Endothelial cell of umbilical vein (primary cell): ENCODE results near the gene PADI1.

Experiments used
- JUN ChIP-seq: IDR thresholded peaks from 2 replicates; pipeline ENCODE4 v1.6.1; 2011; ENCODE audit warnings: borderline replicate concordance, low read depth; ENCODE audit not compliant: insufficient read length, insufficient read depth
- POLR2A ChIP-seq: IDR thresholded peaks from 2 replicates; pipeline ENCODE4 v1.6.1; 2012; ENCODE audit warnings: low read depth, mild to moderate bottlenecking, control low read depth, low read length
- TF ChIP-seq, protein P1 (sequence below), 2 donors: IDR thresholded peaks; 1 replicate in 1 of 2; 2 replicates in 1 of 2; pipeline ENCODE4 v1.5.1; 2011; ENCODE audit warnings: low read length in 2 of 2, mild to moderate bottlenecking in 2 of 2, moderate library complexity in 2 of 2, control low read depth in 1 of 2, inconsistent platforms in 1 of 2, low read depth in 1 of 2; ENCODE audit not compliant: insufficient read depth in 1 of 2; ENCODE audit errors: extremely low read depth in 1 of 2
- TF ChIP-seq, protein P2 (sequence below): IDR thresholded peaks from 2 replicates; pipeline ENCODE4 v1.6.1; 2011; ENCODE audit not compliant: insufficient read depth, insufficient read length

DNA sequence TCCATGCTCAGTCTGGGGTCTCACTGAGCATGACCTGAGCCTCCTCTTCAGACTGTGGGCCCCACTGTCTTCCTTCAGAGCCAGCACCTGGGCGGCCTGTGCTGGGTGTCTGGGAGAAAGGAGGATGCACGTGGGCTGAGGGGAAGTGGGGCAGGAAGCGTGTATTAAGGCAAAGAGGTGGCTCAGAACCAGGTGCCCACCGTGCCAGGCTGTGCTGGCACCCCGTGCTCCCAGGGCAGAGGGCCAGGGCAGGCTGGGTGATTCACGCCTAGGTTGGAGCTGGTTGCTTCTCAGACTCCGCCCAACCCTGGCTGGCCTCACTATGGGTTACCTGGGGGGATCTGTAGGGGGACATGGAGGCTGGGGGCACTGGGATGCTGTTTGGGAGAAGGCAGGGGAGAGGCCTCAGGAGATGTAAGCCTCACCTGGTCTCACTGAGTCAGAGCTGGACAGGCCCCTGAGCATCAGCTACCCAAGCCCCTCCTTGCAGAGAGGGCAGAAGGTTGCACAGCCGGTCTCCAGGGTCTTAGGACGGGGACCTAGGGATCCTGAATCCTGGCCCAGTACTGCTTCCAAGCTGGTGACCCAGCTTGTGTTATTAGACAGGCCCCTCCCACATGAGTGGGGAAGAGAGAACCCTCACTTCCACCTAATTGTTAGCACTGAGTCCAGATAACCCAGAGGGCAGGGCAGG, 18.6 kb upstream of the PADI1 start:
- TF ChIP-seq POLR2A (no peak), JUN (no peak)
- TF ChIP-seq, protein P1, sequence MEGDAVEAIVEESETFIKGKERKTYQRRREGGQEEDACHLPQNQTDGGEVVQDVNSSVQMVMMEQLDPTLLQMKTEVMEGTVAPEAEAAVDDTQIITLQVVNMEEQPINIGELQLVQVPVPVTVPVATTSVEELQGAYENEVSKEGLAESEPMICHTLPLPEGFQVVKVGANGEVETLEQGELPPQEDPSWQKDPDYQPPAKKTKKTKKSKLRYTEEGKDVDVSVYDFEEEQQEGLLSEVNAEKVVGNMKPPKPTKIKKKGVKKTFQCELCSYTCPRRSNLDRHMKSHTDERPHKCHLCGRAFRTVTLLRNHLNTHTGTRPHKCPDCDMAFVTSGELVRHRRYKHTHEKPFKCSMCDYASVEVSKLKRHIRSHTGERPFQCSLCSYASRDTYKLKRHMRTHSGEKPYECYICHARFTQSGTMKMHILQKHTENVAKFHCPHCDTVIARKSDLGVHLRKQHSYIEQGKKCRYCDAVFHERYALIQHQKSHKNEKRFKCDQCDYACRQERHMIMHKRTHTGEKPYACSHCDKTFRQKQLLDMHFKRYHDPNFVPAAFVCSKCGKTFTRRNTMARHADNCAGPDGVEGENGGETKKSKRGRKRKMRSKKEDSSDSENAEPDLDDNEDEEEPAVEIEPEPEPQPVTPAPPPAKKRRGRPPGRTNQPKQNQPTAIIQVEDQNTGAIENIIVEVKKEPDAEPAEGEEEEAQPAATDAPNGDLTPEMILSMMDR (IDR thresholded peaks at IDR 0.05; ENCODE audit: extremely low read depth in 1 of 2, insufficient read depth in 1 of 2, low read depth in 1 of 2, low read length in 2 of 2), result no peak
- TF ChIP-seq, protein P2, sequence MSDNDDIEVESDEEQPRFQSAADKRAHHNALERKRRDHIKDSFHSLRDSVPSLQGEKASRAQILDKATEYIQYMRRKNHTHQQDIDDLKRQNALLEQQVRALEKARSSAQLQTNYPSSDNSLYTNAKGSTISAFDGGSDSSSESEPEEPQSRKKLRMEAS, result no peak
